Measurements from ENCODE around the gene CATSPERE.
A peak's percentile ranks its signal among the peaks of the same experiment; 100 is the strongest.
"Not testable (repeated sequence)": the region's sequence is repeated elsewhere in the genome, so short reads cannot be mapped to it uniquely, and the experiment has no call there.

Gene CATSPERE

DNA sequence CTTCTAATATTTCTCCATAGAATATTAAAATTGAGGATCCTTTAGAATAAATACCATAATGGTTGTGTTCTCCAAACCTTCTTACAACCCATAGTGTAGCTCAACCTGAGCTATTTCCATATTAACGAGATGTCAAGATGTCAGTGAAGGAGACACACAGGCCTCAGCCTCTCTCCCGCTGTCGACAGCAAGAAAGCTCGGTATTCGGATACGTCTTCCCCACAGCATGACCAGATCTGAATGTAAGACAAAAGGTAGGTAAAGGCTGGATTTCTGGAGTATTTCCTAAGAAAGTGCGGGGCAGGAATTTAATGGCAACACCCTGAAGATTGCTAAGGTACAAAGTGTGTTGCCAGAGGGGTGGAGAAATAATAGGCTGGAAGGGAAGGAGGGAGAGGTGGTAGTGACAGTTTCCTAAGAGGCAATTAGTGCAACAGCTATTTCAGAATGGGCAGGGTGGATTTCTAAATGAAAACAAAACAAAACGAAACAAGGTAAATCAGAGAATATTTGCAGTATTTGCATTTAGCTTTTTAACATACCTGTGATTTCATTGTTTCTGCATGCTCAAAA, 11.1 kb upstream of the CATSPERE start:
- no peak for DNase-seq (ENCODE audit: low spot score)

DNA sequence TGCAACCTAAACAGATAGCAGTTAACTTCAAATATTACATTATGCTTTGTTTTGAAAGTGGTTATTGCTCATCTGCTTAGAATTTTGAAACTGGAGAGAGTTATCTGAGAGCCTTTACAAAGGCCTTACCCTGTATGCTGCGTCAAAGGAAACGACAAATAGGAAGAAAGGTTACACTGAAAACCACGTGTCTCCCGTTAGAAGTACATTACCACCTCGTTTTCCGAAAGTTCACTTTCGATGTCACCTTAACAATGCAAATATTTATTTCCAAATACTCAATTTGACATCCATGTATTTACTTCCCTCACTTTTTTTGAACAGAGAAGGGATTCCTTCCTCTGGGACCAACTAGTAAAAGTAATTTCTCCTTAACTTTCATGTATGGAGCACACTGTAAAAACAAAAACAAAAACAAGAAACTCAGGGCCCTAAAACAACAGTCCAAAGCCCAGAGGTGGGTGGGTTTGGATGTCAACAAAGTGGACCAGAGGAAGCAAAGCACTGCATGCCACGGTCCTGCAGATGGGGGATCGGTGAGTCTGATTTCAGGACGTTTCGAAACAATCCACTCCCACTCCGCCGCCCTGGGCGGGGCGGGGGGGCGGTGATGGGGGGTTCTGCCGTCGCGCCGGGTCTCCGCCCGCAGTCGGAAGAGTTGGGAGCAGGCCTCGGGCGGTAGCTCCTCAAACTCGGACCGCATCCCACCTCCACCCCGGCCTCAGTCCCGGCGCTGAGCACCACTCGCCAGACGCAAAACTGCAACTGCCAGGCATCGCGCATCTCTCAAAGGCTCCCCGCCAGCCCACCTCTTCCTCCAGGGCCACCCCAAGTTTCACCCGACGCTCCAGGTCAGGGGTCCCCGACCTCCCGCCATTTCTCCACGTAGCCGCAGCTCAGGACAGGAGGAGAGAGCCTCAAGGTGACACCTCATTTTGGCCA, 10.2 kb upstream of the CATSPERE start:
- DNase-seq (ENCODE audit: low spot score) = peak; percentile 60

DNA sequence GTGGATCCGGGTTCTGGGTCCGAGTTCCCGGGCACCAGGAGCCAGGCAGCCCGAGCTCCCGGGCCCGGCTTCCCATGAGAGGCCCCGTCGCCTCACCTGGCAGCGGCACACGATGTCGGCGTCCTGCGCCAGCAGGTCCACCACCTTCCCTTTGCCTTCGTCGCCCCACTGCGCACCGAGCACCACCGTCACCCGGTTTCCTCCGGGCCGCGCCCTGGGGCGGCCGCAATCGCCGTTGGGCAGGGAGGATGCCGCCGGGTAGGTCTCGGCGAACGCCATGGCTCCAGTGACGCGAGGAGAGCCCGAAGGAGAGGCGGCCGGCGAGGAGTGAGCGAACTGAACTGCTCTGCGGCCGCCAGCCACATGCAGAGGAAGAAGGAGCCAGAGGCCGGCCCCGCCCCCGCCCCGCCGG, 9.5 kb upstream of the CATSPERE start, which contains the start of gene ADSS2:
TSS of gene ADSS2 (minus strand) at position 371 of the 412 bp plus-strand sequence. CDS start at position 279, 92 bp downstream.
- DNase-seq (ENCODE audit: low spot score) = no peak

GRCh38 chr1:244451951-244452795, 8.9 kb upstream of the CATSPERE start:
- peak; percentile 98 for DNase-seq (ENCODE audit: low spot score)

- no peak for DNase-seq (ENCODE audit: low spot score)
Measured at GRCh38 chr1:244454412-244454811, 6.7 kb upstream of the CATSPERE start.

DNA sequence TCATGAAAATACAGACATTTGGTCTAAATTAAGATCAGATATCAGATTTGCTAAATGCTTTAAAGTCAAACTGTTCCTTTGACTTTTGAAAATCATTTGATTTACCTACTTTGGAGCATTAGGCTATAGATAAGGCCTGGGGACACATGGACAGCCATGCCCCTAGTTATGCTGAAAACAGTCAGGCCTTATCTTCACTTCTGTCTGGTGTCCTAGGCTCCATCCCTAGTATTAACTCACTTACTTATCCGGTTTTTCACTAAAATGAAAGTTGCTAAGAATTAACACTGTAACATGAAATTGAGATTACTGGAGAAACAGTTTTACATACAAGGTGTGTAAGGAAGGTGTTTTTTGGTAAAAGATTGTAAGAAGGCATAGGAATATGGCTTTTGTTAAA, 4.5 kb upstream of the CATSPERE start:
- DNase-seq (ENCODE audit: low spot score) = no peak

- DNase-seq (ENCODE audit: low spot score) = no peak
Measured at GRCh38 chr1:244458781-244459180, 2.3 kb upstream of the CATSPERE start.

GRCh38 chr1:244460197-244460596, 876 bp upstream of the CATSPERE start:
- DNase-seq (ENCODE audit: low spot score) = peak; percentile 34

DNA sequence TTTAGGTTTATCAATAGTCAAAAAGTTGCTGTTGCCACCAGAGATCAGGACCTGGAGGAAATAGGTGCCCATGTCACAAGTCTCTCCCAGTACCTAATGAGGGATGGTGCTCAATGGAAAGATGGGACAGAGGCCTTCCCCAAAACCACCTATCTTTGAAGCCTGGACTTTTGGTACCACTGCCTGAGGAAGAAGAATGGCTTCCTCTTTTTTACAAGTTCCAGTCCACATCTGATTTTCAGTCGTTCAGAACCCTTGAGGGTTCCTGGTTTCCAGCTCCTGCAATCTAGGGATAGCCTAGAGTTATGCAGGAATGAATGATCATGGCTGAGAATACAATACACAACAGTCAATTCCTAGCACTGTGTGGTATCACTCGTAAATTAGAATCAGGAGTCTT, 5.7 kb downstream of the CATSPERE start:
- no peak for DNase-seq (ENCODE audit: low spot score)

- no peak for DNase-seq (ENCODE audit: low spot score)
Measured at GRCh38 chr1:244473059-244473605, 12.1 kb downstream of the CATSPERE start.

DNA sequence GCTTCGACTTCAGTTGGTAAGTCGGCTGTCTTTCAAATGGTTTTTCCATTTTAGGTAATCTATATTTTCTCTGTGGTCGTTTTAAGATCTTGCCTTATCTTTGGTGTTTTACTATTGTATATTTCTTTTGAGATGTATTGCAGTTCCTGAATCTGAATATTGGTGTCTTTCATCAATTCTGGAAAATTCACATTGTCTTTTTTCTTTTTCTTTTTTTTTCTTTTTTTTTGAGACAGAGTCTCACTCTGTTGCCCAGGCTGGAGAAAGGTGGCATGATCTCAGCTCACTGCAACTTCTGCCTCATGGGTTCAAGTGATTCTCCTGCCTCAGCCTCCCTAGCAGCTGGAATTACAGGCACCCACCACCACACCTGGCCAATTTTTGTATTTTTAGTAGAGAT, 23.9 kb downstream of the CATSPERE start:
- not testable (repeated sequence) for DNase-seq (ENCODE audit: low spot score)

DNA sequence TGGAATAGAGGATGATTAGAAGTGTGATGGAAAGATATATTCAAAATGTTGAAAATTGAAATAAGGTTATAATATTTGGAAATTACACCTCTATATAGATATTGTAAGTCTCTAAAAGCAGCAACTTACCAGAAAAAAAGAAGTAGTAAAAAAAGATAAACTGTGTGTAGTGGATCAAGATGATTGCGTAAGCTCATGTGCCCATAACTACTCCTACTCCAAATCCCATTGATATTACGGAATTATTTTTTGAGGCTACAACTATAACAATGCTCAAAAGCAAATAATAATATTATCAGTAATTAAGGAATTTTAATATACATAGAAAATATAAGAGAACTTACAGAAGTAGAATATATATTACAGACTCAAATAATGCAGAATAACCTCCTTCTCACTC, 33.6 kb downstream of the CATSPERE start:
- no peak for DNase-seq (ENCODE audit: low spot score)

DNA sequence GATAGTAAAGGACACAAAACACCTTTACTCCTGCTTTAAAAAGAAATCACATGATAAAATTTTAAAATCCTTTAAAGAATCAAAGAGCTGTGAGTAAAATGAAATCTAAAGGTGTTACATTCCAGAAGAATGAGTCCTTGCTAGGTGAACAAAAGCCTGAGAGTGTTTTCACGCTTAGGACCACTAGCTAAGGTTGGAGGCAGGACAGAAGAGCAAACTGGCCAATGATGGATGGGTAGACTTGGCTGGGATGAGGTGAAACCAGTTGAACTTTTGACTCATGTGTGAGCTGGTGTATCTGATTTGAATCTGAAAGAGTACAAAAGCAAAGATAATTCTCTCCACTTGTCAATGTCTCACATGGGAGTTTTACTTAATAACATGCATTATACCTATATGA, 35.1 kb downstream of the CATSPERE start:
- no peak for DNase-seq (ENCODE audit: low spot score)

GRCh38 chr1:244497805-244498204, 36.7 kb downstream of the CATSPERE start:
- DNase-seq (ENCODE audit: low spot score) = no peak

DNA sequence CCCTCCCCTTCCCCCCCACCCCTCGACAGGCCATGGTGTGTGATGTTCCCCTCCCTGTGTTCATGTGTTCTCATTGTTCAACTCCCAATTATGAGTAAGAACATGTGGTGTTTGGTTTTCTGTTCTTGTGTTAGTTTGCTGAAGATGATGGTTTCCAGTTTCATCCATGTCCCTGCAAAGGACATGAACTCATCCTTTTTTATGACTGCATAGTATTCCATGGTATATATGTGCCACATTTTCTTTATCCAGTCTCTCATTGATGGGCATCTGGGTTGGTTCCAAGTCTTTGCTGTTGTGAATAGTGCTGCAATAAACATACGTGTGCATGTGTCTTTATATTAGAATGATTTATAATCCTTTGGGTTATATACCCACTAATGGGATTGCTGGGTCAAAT, 38.4 kb downstream of the CATSPERE start:
- not testable (repeated sequence) for DNase-seq (ENCODE audit: low spot score)

DNA sequence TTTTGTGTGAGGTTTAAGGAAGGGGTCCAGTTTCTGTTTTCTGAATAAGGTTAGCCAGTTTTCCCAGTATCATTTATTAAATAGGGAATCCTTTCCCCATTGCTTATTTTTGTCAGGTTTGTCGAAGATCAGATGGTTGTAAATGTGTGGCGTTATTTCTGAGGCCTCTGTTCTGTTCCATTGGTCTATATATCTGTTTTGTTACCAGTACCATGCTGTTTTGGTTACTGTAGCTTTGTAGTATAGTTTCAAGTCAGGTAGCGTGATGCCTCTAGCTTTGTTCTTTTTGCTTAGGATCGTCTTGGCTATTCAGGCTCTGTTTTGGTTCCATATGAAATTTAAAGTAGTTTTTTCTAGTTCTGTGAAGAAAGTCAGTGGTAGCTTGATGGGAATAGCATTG, 39.4 kb downstream of the CATSPERE start:
- not testable (repeated sequence) for DNase-seq (ENCODE audit: low spot score)

- DNase-seq (ENCODE audit: low spot score) = no peak
Measured at GRCh38 chr1:244502630-244503029, 41.6 kb downstream of the CATSPERE start.

- no peak for DNase-seq (ENCODE audit: low spot score)
Measured at GRCh38 chr1:244513493-244513892, 52.4 kb downstream of the CATSPERE start.

DNA sequence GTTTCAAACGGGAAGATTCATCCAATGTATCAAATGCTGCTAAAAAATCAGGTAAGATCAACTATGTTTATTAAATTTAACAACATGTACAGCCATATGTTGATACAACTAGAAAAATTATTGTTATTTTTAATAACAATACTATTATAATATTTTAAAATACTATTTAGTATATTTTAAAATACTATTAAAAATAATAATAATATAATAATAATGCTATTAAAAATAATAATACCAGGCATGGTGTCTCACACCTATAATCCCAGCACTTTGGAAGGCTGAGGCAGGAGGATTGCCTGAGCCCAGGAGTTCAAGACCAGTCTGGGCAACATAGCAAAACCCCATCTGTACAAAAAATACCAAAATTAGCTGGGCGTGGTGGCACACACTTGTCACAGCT, 54.6 kb downstream of the CATSPERE start:
- DNase-seq (ENCODE audit: low spot score) = no peak

DNA sequence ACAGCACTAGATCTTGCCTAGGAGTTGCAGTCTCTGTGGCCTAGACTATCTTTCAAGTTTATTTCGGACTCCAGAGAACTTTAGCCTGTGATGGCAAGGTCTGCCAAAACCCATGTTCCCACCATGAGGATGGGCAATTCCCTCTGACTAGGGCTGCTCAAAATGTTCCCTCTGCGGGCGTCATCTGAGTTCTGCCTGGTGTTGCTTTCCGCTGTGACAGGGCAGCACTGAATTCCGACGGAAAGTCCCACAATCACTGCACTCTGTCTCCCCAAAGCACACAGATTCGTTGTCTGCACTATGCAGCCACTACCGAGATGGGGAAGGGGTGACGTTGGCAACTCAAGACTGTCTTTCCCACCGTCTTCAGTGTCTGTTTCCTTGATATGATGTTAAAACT, 75.2 kb downstream of the CATSPERE start:
- DNase-seq (ENCODE audit: low spot score) = no peak

- no peak for DNase-seq (ENCODE audit: low spot score)
Measured at GRCh38 chr1:244545511-244545910, 84.4 kb downstream of the CATSPERE start.

GRCh38 chr1:244548558-244549115, 87.6 kb downstream of the CATSPERE start:
- no peak for DNase-seq (ENCODE audit: low spot score)
